ENCODE results near the gene NBAS. TPM values are rescaled to one million over a fixed set of nuclear protein-coding genes. Genes with fewer than 3 reads are reported as not detected.

The NBAS gene
- total RNA-seq, 1 donor from 2014 or later: 126 TPM

DNA sequence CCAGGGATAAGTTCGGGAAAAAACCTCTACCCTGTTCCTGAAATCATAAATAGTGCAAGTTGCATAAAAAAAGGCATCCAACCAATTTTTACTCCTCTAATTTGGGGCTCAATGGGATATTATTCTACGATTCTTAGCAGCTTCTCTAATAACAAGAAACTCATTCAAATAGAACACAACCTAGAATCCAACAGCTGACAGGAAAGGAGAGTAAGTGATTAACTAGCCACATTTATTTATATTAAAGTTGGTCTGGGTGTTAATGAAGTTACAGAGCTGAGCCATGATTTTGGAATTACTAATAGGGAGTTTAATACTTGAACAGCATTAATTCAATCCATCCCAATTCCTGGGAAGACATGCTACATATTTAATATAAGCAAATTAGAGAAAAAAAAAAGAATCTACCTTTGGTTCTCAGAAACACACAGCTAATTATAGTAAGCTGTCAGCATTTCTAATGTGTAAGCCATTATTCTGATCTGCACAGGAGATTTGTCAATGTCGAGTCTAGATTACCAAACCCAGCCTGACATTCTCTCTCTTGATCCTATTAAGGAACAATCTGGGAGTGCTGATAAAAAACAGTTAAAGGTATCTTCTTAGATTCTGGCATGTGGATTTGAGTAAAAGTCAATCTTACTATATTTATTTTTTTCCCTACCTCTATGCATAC is 267.7 kb downstream of the NBAS start:
- no peak overlapping the region for H3K27ac ChIP-seq (ENCODE audit: low read depth, low read length)
- H3K9ac ChIP-seq (ENCODE audit: low read depth in 1 of 3, low read length in 3 of 3): no peak overlapping the region
- peaks cover 3 to 11% (median 9%) of the 10 kb centered on the region in 3 donors for H3K36me3 ChIP-seq (ENCODE audit: control insufficient read depth in 3 of 3, insufficient read depth in 3 of 3, low read length in 3 of 3)
- H3K4me3 ChIP-seq (ENCODE audit: low read length in 3 of 3): no peak overlapping the region
- no peaks in the 10 kb centered on the region for H3K4me1 ChIP-seq (ENCODE audit: control insufficient read depth in 3 of 3, insufficient read depth in 3 of 3, low read length in 3 of 3)
- no peaks in the 10 kb centered on the region for H3K27me3 ChIP-seq (ENCODE audit: control insufficient read depth in 3 of 3, insufficient read depth in 3 of 3, low read length in 3 of 3)
- no peaks in the 10 kb centered on the region for H3K9me3 ChIP-seq (ENCODE audit: control insufficient read depth in 3 of 3, low read length in 3 of 3)

DNA sequence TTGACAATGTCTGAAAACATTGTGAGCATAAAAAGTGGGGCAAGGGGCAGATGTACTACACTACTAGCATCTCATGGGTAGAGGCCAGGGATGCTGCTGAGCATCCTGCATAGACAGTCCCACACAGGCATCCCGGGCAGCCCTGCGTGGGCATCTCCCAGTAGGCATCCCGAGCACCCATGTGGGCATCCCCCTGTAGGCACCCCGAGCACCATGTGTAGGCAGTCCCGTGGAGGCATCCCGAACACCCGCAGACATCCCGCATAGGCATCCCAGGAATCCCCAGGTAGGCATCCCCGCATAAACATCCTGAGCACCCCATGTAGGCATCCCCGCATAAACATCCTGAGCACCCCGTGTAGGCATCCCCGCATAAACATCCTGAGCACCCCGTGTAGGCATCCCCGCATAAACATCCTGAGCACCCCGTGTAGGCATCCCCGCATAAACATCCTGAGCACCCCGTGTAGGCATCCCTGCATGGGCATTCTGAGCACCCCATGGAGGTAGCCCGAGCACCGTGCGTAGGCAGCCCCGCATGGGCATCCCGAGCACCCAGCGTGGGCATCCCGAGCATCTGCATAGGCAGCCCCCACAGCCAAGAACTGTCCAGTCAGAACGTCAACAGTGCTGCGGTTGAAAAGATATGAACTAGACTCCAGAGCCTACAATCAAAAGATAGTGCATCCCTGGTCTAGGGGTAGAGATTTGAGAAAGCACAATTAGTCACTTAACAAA is 273.5 kb downstream of the NBAS start:
- H3K4me1 ChIP-seq (ENCODE audit: control insufficient read depth in 3 of 3, insufficient read depth in 3 of 3, low read length in 3 of 3): no peaks in the 10 kb centered on the region
- peaks cover 3 to 30% (median 5%) of the 10 kb centered on the region in 3 donors for H3K36me3 ChIP-seq (ENCODE audit: control insufficient read depth in 3 of 3, insufficient read depth in 3 of 3, low read length in 3 of 3)
- H3K4me3 ChIP-seq (ENCODE audit: low read length in 3 of 3): no peak overlapping the region
- H3K9ac ChIP-seq (ENCODE audit: low read depth in 1 of 3, low read length in 3 of 3): no peak overlapping the region
- H3K9me3 ChIP-seq (ENCODE audit: control insufficient read depth in 3 of 3, low read length in 3 of 3): no peaks in the 10 kb centered on the region
- H3K27ac ChIP-seq (ENCODE audit: low read depth, low read length): no peak overlapping the region
- no peaks in the 10 kb centered on the region for H3K27me3 ChIP-seq (ENCODE audit: control insufficient read depth in 3 of 3, insufficient read depth in 3 of 3, low read length in 3 of 3)

DNA sequence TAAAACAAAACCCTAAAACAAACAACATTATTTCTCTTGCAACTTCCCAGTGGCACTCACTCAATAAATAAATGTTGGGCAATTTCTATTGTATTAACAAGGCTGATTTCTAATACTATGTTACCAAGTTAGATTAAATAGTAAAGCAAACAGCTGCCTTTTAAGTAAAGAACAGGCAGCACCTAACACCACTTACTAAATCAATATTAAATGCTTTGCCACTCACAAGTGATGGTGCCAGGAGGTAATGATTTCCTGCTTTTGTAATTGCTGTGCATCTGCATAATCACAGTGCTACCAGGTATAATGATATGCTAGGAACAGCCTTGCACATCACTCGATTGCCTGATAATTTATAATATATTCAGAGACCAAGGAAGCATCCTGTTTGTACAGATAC is 276.5 kb downstream of the NBAS start:
- H3K4me1 ChIP-seq (ENCODE audit: control insufficient read depth in 3 of 3, insufficient read depth in 3 of 3, low read length in 3 of 3): no peaks in the 10 kb centered on the region
- peaks cover 0 to 24% (median 0%) of the 10 kb centered on the region in 3 donors for H3K36me3 ChIP-seq (ENCODE audit: control insufficient read depth in 3 of 3, insufficient read depth in 3 of 3, low read length in 3 of 3)
- no peaks in the 10 kb centered on the region for H3K27me3 ChIP-seq (ENCODE audit: control insufficient read depth in 3 of 3, insufficient read depth in 3 of 3, low read length in 3 of 3)
- no peak overlapping the region for H3K4me3 ChIP-seq (ENCODE audit: low read length in 3 of 3)
- no peak overlapping the region for H3K9ac ChIP-seq (ENCODE audit: low read depth in 1 of 3, low read length in 3 of 3)
- no peaks in the 10 kb centered on the region for H3K9me3 ChIP-seq (ENCODE audit: control insufficient read depth in 3 of 3, low read length in 3 of 3)
- H3K27ac ChIP-seq (ENCODE audit: low read depth, low read length): no peak overlapping the region

DNA sequence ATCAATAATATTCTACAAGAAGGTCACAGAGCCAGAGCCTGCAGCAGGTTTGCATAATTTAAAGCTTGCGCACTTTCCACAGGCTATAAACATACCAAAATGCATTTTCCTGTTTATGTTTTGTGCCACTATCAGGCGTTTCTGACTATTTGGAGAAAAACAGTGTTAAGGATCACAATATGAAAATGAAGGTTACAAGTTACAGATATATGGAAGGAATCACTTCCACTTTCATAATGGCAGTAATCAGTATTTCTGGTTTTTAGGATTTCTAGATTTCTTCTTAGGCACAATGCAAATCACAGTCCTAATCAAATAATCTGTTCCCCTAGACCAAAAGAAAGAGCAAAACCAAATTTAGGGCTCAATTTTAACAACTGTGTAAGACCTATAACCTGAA is 279.5 kb downstream of the NBAS start:
- Histone ChIP-seq H3K27me3 (ENCODE audit: control insufficient read depth in 3 of 3, insufficient read depth in 3 of 3, low read length in 3 of 3) (no peaks in the 10 kb centered on the region), H3K9ac (ENCODE audit: low read depth in 1 of 3, low read length in 3 of 3) (no peak overlapping the region), H3K4me3 (ENCODE audit: low read length in 3 of 3) (no peak overlapping the region), H3K9me3 (ENCODE audit: control insufficient read depth in 3 of 3, low read length in 3 of 3) (no peaks in the 10 kb centered on the region), H3K4me1 (ENCODE audit: control insufficient read depth in 3 of 3, insufficient read depth in 3 of 3, low read length in 3 of 3) (no peaks in the 10 kb centered on the region), H3K36me3 (ENCODE audit: control insufficient read depth in 3 of 3, insufficient read depth in 3 of 3, low read length in 3 of 3) (peaks cover 0 to 16% (median 0%) of the 10 kb centered on the region in 3 donors), H3K27ac (ENCODE audit: low read depth, low read length) (no peak overlapping the region)

DNA sequence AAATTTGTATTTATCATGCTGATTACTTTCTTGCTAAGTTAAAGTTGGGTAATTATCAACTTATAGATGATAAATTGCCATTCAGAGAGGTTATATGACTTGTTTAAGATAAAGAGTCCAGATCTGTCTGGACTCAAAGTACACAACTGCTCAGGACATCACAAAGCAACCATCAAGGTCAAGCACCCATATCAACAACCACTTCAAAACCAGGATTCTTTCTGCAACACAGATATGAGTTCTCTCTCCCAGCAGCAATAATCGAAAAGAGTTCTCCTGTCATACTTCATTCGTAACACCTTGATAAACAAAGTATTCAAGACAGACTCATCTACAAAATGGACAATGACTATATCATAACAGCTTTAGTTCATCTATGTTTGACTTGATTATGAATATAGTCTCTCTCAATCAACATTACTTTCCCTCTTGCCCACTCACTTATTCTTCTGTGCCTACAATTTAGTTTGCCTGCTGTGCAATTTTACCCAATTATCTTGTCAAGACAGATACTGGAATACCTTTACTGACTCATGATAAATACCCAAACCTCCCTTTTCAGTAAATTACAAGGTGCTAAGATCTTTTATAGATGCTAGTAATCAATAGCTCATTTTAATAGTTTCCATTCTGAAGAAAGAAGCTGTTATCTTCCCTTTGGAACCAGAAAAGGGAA is 281.8 kb downstream of the NBAS start:
- H3K4me1 ChIP-seq (ENCODE audit: control insufficient read depth in 3 of 3, insufficient read depth in 3 of 3, low read length in 3 of 3): no peaks in the 10 kb centered on the region
- H3K9me3 ChIP-seq (ENCODE audit: control insufficient read depth in 3 of 3, low read length in 3 of 3): no peaks in the 10 kb centered on the region
- H3K27me3 ChIP-seq (ENCODE audit: control insufficient read depth in 3 of 3, insufficient read depth in 3 of 3, low read length in 3 of 3): no peaks in the 10 kb centered on the region
- H3K4me3 ChIP-seq (ENCODE audit: low read length in 3 of 3): no peak overlapping the region
- H3K27ac ChIP-seq (ENCODE audit: low read depth, low read length): no peak overlapping the region
- no peak overlapping the region for H3K9ac ChIP-seq (ENCODE audit: low read depth in 1 of 3, low read length in 3 of 3)
- H3K36me3 ChIP-seq (ENCODE audit: control insufficient read depth in 3 of 3, insufficient read depth in 3 of 3, low read length in 3 of 3): peaks cover 3 to 8% (median 7%) of the 10 kb centered on the region in 3 donors

DNA sequence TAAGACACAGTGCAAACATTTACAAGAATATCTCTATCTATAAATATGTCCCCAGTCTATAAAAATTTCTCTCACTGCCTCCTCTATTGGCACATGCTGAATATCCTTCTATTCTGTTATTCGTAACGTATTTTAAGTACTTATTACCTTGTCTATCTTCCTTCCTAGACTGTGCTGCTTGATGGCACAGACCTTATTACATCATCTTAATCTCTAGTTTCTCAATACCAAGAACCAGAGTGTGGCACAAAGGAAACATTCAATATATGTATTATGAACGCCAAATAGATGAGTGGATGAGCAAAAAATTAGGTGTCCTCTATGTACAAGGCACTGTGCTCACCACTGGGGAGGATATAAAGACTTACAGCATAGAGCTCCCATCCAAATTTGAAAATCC is 282.8 kb downstream of the NBAS start:
- H3K9me3 ChIP-seq (ENCODE audit: control insufficient read depth in 3 of 3, low read length in 3 of 3): no peaks in the 10 kb centered on the region
- no peak overlapping the region for H3K27ac ChIP-seq (ENCODE audit: low read depth, low read length)
- H3K9ac ChIP-seq (ENCODE audit: low read depth in 1 of 3, low read length in 3 of 3): no peak overlapping the region
- H3K4me3 ChIP-seq (ENCODE audit: low read length in 3 of 3): no peak overlapping the region
- H3K27me3 ChIP-seq (ENCODE audit: control insufficient read depth in 3 of 3, insufficient read depth in 3 of 3, low read length in 3 of 3): no peaks in the 10 kb centered on the region
- H3K36me3 ChIP-seq (ENCODE audit: control insufficient read depth in 3 of 3, insufficient read depth in 3 of 3, low read length in 3 of 3): peaks cover 3 to 8% (median 7%) of the 10 kb centered on the region in 3 donors
- H3K4me1 ChIP-seq (ENCODE audit: control insufficient read depth in 3 of 3, insufficient read depth in 3 of 3, low read length in 3 of 3): no peaks in the 10 kb centered on the region

DNA sequence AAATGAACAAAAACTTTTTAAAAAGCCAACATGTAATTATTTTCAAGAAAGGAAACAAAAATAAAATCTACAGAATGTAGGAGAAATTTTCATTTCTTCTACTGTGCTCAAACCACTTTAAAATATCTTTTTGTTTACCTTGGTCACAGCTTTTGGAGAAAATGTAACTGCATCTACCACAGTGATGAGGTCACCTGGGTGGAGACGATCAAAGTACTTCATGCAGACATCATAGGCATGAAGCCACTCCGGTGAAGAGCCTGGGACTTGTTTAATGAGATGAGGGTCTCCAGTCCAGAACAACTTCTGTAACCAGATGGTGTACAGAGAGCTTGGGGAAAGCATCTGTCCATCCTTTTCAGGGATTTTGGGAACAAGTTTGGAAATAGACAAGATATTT is 285.8 kb downstream of the NBAS start:
- Histone ChIP-seq H3K9me3 (ENCODE audit: control insufficient read depth in 3 of 3, low read length in 3 of 3) (no peaks in the 10 kb centered on the region), H3K36me3 (ENCODE audit: control insufficient read depth in 3 of 3, insufficient read depth in 3 of 3, low read length in 3 of 3) (peaks cover 3 to 8% (median 7%) of the 10 kb centered on the region in 3 donors), H3K4me3 (ENCODE audit: low read length in 3 of 3) (no peak overlapping the region), H3K9ac (ENCODE audit: low read depth in 1 of 3, low read length in 3 of 3) (no peak overlapping the region), H3K4me1 (ENCODE audit: control insufficient read depth in 3 of 3, insufficient read depth in 3 of 3, low read length in 3 of 3) (no peaks in the 10 kb centered on the region), H3K27me3 (ENCODE audit: control insufficient read depth in 3 of 3, insufficient read depth in 3 of 3, low read length in 3 of 3) (no peaks in the 10 kb centered on the region), H3K27ac (ENCODE audit: low read depth, low read length) (no peak overlapping the region)

DNA sequence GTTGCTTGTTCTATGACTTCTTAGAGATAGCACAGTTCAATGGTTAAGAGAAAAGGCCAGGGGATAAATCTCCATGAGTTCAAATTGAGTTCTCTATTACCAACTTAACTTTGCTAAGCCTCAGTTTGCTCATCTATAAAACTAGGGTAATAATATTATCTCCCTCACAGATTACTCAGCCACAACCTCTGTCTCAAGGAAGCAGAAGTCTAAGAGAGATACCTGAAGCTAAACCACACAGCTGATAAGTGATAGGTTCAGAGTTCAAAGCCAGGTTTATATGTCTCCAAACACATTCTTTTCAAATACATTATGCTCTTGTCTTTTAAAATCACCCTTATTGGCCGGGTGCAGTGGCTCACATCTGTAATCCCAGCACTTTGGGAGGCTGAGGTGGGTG is 287.7 kb downstream of the NBAS start:
- Histone ChIP-seq H3K4me3 (ENCODE audit: low read length in 3 of 3) (no peak overlapping the region), H3K9ac (ENCODE audit: low read depth in 1 of 3, low read length in 3 of 3) (no peak overlapping the region), H3K4me1 (ENCODE audit: control insufficient read depth in 3 of 3, insufficient read depth in 3 of 3, low read length in 3 of 3) (no peaks in the 10 kb centered on the region), H3K36me3 (ENCODE audit: control insufficient read depth in 3 of 3, insufficient read depth in 3 of 3, low read length in 3 of 3) (peaks cover 3 to 8% (median 7%) of the 10 kb centered on the region in 3 donors), H3K9me3 (ENCODE audit: control insufficient read depth in 3 of 3, low read length in 3 of 3) (no peaks in the 10 kb centered on the region), H3K27ac (ENCODE audit: low read depth, low read length) (no peak overlapping the region), H3K27me3 (ENCODE audit: control insufficient read depth in 3 of 3, insufficient read depth in 3 of 3, low read length in 3 of 3) (no peaks in the 10 kb centered on the region)

DNA sequence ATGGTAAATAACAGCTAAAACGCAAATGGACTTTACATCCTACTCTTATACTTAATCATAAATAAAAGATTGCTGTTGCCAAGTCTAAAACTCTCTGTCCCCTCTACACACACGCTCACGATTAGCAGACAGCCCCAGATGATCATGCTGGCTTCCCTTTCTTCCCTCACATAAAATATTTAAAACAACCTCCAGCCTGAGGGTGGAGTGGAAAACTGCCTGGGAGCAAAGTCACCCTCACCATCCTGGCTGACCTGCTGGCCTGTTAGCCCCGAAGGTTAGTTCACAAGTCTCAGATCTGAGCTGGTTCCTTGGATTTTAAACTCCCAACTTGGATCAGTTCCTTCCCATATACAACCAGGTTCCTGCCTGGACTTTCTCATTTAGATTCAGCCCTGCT is 288.2 kb downstream of the NBAS start:
- no peak overlapping the region for H3K4me3 ChIP-seq (ENCODE audit: low read length in 3 of 3)
- no peak overlapping the region for H3K9ac ChIP-seq (ENCODE audit: low read depth in 1 of 3, low read length in 3 of 3)
- no peaks in the 10 kb centered on the region for H3K9me3 ChIP-seq (ENCODE audit: control insufficient read depth in 3 of 3, low read length in 3 of 3)
- H3K27ac ChIP-seq (ENCODE audit: low read depth, low read length): no peak overlapping the region
- H3K36me3 ChIP-seq (ENCODE audit: control insufficient read depth in 3 of 3, insufficient read depth in 3 of 3, low read length in 3 of 3): peaks cover 3 to 9% (median 7%) of the 10 kb centered on the region in 3 donors
- no peaks in the 10 kb centered on the region for H3K4me1 ChIP-seq (ENCODE audit: control insufficient read depth in 3 of 3, insufficient read depth in 3 of 3, low read length in 3 of 3)
- H3K27me3 ChIP-seq (ENCODE audit: control insufficient read depth in 3 of 3, insufficient read depth in 3 of 3, low read length in 3 of 3): no peaks in the 10 kb centered on the region

All from skeletal muscle tissue (tissue), 4 donors.